GM19395 (cell line): ENCODE data around the gene GALNTL6.
"Not testable (repeated sequence)": the region's sequence is repeated elsewhere in the genome, so short reads cannot be mapped to it uniquely, and the experiment has no call there.

Experiments used
- ATAC-seq: cut with Tn5 transposase; IDR thresholded peaks from one replicate; pipeline ENCODE4 v1.9.1; 2021; ENCODE audit warnings: mild to moderate bottlenecking, moderate library complexity; ENCODE audit not compliant: unreplicated experiment

The GALNTL6 gene

GRCh38 chr4:172957216-172957615 lies 1144.0 kb downstream of the GALNTL6 start:
- ATAC-seq = no peak

GRCh38 chr4:172962564-172963353 lies 1149.6 kb downstream of the GALNTL6 start:
- no peak for ATAC-seq

DNA sequence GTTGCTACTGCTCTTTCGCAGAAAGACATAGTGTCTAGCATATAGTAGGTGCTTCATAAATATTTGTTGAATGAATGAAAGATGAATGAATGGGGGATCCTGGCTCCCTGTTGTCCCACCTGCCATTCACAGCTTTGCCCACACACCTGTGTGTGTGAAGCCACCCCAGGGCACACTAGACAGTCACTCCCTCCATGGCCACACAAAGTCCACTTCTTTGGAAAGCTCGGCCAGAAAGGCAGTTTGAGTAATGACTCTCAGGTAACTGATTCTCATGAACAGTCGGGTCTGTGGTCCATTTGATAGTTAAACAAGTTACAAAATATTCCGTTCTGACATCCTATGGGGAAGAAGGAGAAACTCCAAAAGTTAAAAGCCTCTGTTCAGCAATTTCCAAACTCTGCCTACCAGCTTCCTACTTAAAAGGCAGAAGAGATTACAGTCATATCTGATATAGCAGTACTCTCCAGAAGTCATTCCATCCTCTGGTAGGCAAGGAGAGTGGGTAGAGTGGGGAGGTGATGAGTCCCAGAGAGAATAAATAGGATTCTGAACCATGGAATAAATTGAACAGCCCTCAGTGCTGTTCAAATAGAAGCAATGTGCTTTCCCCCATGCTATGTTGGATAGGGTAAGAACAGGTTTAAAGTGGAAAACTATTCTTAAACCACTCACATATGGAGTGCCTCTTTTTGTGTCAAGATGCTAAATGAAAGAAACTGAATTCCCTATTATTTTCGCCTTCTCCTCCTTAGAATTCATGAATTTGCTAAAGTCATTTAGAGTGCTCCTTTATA lies 1150.5 kb downstream of the GALNTL6 start:
- ATAC-seq = no peak

DNA sequence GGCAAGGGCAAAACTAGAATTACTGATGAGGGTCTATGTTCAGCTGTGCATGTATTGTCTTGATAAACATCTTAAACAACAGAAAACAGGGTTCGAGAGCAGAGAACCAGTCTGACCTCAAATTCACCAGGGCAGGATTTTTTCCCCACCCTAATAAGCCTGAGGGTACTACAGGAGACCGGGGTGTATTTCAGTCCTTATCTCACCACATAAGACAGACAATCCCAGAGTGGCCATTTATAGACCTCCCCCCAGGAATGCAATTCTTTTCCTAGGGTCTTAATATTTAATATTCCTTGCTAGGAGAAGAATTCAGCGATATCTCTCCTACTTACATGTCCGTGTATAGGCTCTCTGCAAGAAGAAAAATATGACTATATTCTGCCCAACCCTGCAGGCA lies 1157.0 kb downstream of the GALNTL6 start:
- ATAC-seq = not testable (repeated sequence)

GRCh38 chr4:172974586-172974985 lies 1161.4 kb downstream of the GALNTL6 start:
- ATAC-seq = no peak

DNA sequence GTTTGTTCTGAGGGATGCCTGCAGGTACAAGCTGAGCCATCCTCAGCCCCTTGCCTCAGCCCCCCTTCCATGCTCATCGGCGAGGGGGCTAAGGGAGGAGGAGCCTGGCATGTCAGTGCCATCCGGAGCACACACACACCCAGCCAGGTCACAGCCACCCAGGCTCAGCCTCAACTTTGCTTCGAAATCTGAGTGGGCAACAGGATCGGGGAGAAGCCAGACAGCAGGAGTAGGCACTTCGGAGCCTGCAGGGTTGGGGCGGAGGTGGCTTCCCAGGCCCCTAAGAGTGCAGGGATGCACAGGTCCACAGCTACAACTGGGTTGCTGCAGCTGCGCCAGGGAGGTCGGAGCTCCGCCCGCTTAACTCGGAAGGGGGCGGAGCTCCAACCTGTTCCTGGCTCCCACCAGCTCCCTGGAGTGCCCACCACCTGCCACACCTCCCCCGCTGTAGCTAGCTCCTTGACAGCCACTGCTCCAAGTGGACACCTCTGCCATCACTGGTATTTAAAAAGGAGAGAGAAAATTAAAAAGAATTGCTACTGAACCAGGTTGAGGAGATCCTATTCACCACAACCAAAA lies 1162.5 kb downstream of the GALNTL6 start:
- no peak for ATAC-seq

GRCh38 chr4:172977491-172978041 lies 1164.4 kb downstream of the GALNTL6 start:
- ATAC-seq = not testable (repeated sequence)

DNA sequence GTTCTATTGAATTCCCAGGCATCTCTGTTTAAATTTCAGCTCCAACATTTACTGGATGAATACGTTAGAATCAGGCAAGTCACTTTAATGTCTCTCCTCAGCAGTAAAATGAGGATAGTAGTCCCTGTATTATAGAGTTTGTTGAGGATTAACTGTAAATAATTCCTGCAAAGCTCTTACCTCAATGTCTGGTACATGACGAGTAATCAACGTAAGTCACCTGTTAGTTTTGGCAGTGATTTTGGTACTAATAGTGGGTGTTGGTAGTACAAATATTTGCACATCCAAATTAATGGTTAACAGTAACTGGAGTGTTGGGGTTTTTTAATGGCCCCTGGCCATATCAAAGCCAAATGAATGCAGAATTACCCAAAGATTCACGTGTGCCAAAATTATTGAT lies 1165.6 kb downstream of the GALNTL6 start:
- no peak for ATAC-seq

- no peak for ATAC-seq
These were observed 1166.1 kb downstream of the GALNTL6 start for GRCh38 chr4:172979332-172979731.

DNA sequence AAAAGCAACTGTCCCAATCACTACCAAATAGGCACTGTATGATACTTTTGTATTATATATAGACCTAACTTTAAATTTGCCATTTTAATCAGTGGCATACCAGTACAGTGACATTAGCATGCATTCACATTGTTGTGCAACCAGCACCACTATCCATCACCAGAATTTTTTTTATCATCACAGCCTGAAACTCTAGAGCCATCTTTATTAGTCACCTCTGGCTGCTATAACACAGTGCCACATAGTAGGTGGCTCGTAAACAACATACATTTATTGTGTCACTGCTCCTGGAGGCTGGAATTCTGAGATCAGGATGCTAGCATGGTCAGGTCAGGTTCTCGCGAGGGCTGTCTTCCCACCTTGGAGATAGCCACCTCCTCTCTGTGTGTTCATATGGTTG lies 1167.0 kb downstream of the GALNTL6 start:
- no peak for ATAC-seq

DNA sequence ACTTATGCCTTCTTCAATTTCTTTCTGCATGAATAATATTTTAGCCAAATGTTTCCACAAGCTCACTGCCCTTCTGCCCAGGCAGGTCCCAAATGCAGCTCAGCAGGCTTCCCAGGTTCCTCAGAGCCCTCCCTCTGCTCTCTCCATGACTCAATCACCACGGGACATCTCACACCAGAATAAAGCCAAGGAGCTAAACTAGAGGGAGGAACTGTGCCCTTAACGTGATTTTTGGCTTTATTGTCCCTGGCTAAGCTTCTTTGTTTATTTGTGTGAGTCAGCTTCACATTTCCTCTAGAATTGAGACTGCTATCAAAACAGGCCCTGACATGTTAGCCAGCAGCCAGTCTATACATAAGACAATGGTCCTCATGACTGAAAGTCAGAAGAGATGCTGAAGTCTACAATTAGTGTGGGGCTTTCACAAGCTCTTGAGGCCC lies 1169.0 kb downstream of the GALNTL6 start:
- ATAC-seq = no peak

DNA sequence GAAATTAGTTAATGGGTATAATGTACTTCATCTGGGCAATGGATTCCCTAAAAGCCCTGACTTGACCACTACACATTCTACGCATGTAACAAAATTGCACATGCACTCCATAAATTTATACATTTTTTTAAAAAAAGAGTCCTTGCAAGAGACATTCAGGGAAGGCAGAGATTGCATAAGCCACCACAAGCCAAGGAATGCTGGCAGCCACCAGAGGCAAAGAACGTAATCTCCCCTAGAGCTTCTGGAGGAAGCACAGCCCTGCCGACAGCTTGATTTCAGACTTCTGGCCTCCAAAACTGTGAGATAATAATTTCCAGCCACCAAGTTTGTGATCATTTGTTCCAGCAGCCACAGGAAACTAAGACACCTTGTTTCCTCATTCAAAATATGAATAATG lies 1169.8 kb downstream of the GALNTL6 start:
- no peak for ATAC-seq

GRCh38 chr4:172983631-172984030 lies 1170.4 kb downstream of the GALNTL6 start:
- ATAC-seq = no peak

- peak; percentile 2 for ATAC-seq
These were observed 1172.3 kb downstream of the GALNTL6 start for GRCh38 chr4:172985552-172985951.

DNA sequence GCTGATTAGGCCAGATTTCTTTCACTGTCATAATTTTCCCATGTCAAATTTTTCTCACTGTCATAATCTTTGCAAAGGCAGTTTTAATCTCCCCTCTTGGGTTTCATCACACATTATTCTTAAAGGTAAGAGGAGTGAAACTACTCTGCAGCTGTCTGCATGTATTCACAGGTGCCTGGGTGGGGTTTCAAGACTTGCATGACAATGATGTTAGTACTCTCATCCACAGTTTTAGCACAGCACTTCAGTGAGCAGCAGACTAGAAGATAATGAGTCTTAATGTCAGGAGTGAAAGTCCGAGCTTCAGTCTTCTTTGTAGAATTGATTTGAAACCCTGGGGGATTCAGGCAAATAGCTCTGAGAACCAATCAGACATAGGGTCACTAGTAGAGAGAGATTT lies 1172.9 kb downstream of the GALNTL6 start:
- ATAC-seq = peak; percentile 89

DNA sequence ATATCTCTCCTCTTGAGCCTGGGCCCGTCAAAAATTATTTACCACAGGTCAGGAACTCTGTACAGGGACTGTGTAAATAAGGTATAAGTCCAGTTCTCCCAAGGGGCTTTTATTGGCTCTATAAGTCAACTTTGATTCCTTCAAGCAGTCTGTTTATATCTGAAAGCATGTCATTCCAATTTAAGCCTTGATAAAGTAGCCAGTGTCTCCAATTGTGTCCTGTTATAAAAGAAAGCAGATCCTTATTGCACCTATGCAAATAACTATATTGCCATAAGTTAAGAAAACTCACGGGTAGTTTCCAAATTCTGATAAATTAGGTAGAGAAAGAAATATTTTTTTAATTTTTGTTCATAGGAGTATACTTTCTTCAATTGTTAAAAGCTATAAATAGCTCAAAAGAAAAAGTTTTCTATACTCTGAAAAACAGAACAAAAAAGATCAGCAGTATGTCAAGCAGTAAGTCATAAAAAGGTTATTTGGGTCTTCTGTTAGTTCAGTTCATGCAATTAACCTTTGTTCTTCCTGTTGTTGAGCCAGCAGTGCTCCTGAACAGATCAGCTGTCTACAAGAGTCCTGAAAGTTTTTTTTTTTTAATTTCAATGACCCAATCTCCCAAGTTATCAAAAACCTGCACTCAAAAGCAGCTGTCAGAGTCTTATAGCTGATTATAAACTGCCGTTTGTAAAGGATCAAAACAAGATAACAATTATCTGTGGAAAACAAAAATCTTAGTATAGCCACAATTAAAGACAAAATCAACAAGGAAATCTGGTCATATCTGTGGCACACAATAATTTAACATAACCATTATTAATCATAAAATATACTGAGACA lies 1177.0 kb downstream of the GALNTL6 start:
- ATAC-seq = no peak

GRCh38 chr4:172992648-172993378 lies 1179.6 kb downstream of the GALNTL6 start:
- no peak for ATAC-seq

GRCh38 chr4:172995161-172995560 lies 1182.0 kb downstream of the GALNTL6 start:
- ATAC-seq = no peak

GRCh38 chr4:172995704-172996103 lies 1182.5 kb downstream of the GALNTL6 start:
- ATAC-seq = no peak
